ENCODE results near the gene SST. TPM values are rescaled to one million over a fixed set of nuclear protein-coding genes. Genes with fewer than 3 reads are reported as not detected.

Gene SST
- total RNA-seq, 1 experiment from 2014 or later, result not detected

DNA sequence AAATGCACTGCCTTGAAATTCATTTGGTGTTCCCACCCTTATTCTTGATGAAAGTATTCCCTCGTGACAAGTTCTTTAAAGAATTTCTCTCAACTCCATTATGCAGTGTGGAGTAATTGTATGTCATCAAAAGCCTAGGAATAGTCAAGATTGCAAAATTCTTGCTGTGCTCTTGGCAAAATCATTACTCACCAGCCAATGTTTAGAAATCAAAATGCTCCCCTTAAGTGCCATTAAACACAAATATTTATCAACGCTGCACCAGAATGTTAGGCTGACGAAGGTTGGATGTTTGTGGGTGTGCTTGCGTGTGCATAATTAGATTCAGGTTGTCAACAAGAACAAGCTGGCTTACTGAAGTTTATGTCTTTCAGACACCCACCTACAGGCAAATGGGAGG, 40.5 kb downstream of the SST start:
- no peak for DNase-seq (ENCODE audit: low spot score)

DNA sequence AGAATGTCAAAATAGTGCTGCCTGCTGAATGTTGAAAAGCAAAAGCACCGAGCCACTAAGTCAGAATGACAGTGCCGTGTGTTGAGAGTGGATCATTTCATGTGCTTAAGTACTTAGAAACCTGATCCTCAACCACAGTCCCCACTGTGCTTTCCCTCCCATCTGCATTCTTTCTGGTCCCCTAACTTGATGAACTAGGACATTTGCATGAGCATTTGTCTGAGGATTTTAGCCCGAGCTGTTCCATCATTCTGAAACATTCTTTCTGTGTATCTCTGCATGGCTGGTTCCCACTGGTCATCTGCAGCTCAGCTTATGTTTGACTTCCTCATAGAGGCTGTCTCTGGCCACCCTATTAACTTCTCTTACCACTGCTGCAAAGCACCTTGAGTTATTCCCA, 42.0 kb downstream of the SST start:
- DNase-seq (ENCODE audit: low spot score), result no peak

- no peak for DNase-seq (ENCODE audit: low spot score)
These were observed 43.6 kb downstream of the SST start for GRCh38 chr3:187626581-187626980.

DNA sequence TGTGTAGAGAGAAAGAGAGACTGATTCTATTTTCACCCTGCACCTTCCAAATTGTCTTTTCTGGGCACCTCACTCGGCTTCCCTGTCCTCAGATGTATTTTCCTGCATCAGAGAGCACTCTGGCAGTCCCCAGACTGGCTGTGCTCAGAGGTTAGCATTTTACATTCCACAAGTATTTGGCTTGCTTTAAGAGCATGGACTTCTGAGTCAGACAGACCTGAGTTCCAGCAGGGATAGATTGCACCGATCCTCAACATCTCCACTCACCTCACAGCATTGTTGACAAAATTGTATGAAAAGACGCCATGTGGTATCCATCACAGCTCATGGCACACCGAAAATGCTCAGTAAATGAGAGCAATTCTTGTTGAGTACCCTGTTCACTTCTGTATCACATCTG, 45.6 kb downstream of the SST start:
- no peak for DNase-seq (ENCODE audit: low spot score)

DNA sequence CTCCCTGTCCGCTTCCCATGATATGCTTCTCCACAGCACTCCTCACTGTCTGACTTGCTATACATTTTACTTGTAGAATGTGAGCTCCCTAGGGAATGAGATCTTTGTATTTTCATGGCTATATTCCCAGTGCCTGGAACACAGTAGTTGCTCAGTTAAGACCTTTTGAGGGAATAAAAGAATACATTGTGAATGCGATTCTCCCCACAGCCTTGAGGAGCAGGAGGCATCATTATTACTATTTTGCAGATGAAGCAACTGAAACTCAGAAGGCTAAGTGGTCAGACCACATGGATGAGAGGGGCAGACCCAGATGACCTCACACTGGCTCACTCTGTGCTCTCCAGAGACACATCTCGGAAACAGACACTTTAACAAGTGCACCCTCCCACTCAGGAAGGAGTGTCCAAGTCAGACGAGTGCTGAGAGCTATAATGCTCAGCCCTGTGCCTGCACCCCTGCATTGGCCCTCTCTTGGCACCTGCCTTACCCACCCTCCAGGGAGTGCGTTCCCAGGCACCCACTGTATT, 46.8 kb downstream of the SST start:
- no peak for DNase-seq (ENCODE audit: low spot score)

DNA sequence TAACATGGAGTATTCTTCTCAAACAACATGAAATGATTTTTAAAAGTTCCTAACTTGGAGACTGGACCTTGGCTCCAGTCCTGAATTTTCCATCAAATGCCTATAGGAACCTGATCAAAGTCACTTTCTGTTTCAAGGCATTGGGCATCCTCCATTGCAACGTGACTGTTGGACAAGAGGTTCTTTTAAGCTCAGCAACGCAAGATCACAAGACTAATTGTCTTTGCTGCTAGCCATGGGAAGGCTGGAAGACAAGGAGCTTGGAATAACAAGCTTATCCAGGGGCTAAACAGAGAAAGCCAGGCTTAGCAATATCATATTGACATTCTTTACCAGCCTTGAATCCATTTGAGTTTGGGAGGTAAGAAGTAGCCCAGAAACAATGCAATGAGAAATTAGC, 48.3 kb downstream of the SST start:
- no peak for DNase-seq (ENCODE audit: low spot score)

GRCh38 chr3:187619461-187619860, 50.7 kb downstream of the SST start:
- no peak for DNase-seq (ENCODE audit: low spot score)

Other genes with a start within 250 kb of the SST start
- not detected in 2 replicates for gene RTP2, start 32.2 kb upstream of the SST start, total RNA-seq (2014; rRNA removed; shearing (Covaris generic))
- 3.2 and 4.6 TPM in 2 replicates for gene BCL6, start 75.1 kb upstream of the SST start, total RNA-seq (2014; rRNA removed; shearing (Covaris generic))